COLO829 (cell line): ENCODE measurements around the gene RAB3B.

ENCODE experiments used
- DNase-seq: peaks from one replicate; pipeline ENCODE4 v3.0.0; 2012; ENCODE audit warnings: low spot score

RAB3B gene

DNA sequence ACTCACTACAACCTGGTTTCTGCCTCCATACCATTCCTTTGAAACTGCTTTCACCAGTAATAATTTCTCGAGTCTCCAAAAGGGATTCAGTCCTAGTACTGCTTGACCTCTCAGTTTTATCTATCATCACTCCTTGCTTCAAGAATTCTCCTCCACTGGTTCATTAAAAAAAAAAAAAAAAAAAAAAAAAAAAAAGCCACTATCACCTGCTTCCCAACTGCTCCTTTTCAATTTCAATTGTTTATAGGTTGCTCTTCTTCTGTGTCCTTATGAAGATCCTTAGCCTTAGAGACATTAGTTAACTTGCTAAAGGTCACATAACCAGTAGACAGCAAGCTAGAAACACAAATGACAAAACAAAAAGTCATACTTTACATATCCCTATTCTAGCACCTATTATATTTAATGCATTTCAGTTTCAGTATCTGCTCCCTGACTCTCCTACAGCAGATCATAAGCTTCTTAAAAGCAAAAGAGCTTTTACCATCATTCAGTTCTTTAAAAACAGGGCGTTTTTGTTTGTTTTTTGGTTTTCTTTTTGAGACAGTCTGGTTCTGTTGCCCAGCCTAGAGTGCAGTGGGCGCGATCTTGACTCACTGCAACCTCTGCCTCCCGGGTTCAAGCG lies 119.0 kb downstream of the RAB3B start:
- no peak for DNase-seq

DNA sequence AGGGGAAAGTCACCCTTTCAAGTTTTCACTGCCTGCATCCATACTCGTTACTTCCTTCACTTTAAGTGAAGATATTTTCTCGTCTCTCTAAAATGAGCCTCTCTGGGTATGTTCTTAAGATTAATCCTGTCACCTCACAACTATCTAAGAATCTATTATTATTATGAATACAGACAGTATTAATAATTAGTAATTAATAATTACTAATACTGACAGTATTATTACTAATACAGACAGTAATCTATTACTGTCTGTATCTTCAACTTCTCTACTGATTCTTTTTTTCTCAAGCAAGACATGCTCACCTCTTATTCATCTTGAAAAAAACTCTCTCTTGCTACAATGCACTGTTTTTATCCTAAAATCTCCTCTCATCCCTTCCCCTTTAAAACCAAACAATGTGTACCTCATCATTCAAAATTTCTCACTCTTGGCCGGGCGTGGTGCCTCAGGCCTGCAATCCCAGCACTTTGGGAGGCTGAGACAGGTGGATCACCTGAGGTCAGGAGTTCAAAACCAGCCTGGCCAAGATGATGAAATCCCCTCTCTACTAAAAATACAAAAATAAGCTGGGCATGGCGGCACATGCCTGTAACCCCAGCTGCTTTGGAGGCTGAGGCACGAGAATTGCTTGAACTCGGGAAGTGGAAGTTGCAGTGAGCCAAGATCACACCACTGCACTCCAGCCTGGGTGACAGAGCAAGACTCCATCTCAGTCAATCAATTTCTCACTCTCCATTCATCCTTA lies 119.7 kb downstream of the RAB3B start:
- DNase-seq: no peak

DNA sequence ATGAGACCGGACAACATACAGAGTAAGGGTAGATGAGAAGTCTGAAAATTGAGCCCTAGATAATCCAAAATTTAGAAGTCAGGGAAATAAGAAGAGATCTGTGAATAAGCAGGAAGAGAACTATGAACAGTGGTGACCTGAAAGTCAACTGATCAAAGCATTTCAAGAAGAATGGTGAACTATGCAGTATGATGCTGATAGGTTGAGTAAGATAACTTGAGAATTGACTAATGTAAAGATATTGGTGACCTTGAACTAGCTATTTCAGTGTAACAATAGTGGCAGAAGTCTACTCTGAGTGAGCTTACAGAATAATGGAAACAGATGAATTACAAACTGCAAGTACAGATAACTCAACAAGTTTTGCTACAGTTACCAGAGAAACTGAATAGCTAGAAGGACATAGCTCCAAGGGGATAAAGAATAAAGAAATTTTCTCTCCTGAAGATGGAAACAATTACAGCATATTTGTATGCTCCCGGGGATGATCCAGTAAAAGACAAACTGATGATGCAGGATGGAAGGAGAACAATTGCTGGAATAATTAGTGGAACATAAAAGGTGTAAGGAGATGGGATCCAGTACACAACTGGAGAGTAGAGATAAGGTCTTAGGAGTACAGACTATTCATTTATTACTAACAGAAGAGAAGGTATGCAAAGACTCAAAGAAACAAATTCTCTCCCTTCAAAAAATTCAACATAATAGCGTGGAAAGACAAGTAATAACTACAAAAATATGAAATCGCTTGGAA lies 122.8 kb downstream of the RAB3B start:
- DNase-seq: no peak

DNA sequence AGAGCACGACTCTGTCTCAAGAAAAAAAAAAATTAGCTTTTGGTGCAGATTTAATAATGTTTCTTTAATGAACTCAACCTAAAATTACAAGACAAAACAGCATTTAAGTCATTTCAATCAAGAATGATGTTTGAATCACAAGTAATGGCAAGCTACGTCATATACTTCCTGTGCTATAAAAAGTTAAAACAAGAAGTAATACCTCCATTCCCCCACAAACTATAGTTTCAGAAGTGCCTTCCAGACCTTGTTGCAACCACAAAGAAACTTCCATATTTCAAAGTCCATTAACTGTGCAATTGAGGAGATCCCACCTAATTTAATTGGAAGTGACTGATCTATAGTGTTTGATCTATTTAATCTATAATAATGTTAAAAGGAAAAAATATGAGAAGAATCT lies 127.1 kb downstream of the RAB3B start:
- DNase-seq: no peak

DNA sequence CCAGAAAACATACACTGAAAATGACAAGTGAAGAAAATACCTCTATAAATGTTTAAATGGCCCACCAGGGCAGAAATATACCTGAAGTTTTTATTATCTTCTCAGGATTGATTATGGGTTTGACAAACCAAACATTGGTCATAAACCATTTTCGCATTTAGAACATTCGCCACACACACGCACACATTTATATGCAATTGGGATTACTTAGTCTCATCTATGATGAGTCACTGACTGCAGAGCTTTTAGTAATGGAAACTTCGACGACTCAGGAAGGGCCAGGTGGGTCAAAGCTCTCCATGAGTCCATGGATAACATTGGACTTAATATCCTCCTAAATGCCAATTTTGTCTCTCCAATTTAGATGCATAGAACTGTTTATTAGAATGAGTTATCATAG lies 128.8 kb downstream of the RAB3B start:
- no peak for DNase-seq

DNA sequence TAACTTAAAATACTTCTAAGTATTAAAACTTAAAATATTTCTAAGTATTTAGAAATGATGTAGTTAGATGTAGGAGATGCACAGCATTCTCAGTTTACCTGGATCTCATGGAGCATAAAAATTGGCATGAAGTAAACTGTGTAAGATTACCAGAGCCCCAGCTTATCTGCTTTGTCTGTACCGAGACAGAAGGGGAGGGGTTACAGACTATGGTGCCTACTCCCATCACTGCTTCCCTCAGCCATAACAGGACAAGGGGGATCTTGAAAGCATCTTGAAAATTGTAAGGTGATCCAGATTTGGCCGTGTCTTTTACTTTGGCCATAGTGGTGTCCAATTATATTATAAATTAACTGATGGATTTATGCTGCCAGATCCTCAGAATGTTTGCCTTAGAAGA lies 130.8 kb downstream of the RAB3B start:
- no peak for DNase-seq

DNA sequence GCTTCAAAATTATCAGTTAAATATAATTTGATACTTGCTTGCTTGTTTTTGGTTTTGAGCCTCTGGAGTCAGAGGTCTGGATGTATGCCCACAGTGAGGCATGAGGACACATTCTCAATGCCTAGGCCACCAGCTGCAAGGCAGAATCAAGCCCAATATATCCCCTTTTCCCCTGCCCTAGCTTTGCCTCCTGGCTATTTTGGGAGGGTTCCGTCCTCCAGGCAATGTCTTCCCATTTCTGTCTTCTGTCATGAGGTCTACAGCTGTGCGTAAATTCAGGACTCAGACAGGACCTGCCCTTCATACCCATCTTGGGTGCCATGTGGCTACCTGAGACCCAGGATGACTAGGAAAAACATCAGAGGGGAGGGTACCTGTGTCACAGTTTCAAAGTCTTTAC lies 131.2 kb downstream of the RAB3B start:
- DNase-seq: no peak

DNA sequence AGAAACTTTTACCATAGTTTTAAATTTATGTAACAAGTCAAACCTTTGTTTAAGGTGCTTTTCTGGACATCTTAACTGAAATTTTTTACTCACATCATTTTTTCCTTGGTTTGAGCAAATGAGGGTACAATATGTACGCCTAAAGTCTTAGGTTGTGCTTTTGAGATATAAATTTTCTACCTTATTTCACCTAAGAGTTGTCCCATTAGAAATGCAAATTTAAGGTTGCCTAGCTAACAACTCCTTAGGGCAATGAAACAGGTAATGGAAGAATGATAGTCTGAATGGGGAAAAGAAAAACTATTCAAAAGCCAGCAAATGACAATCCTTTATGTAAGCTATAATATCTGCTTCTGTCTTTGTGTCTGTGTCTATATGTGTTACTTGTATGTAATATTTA lies 131.6 kb downstream of the RAB3B start:
- no peak for DNase-seq
